ENCODE results near the gene TDRD3. TPM values are rescaled to one million over a fixed set of nuclear protein-coding genes. Genes with fewer than 3 reads are reported as not detected.

TDRD3 gene
- total RNA-seq, 1 donor from 2014 or later, result 3.0 TPM

- intact Hi-C loops (cut with DNase I), result no loop called here
- no peak for TF ChIP-seq CTCF (IDR thresholded peaks at IDR 0.05)
- DNase-seq (ENCODE audit: low spot score in 2 of 2), result no peak
- H3K27ac ChIP-seq, result no peak overlapping the region
- H3K27me3 ChIP-seq, result no peaks in the 10 kb centered on the region
- H3K4me1 ChIP-seq, result no peaks in the 10 kb centered on the region
- H3K36me3 ChIP-seq, result peaks cover 0 to 3% of the 10 kb centered on the region in 2 donors
- H3K4me3 ChIP-seq, result no peak overlapping the region
- H3K9me3 ChIP-seq, result no peaks in the 10 kb centered on the region
Observed at GRCh38 chr13:60519496-60519895, 122.5 kb downstream of the TDRD3 start.

GRCh38 chr13:60520902-60521569, 124.0 kb downstream of the TDRD3 start:
- TF ChIP-seq CTCF (IDR thresholded peaks at IDR 0.05), result no peak
- H3K36me3 ChIP-seq, result peaks cover 0 to 3% of the 10 kb centered on the region in 2 donors
- H3K27me3 ChIP-seq, result no peaks in the 10 kb centered on the region
- no peaks in the 10 kb centered on the region for H3K9me3 ChIP-seq
- intact Hi-C loops (cut with DNase I), result no loop called here
- H3K27ac ChIP-seq, result no peak overlapping the region
- DNase-seq (ENCODE audit: low spot score in 2 of 2), result no peak
- no peak overlapping the region for H3K4me3 ChIP-seq
- H3K4me1 ChIP-seq, result no peaks in the 10 kb centered on the region

DNA sequence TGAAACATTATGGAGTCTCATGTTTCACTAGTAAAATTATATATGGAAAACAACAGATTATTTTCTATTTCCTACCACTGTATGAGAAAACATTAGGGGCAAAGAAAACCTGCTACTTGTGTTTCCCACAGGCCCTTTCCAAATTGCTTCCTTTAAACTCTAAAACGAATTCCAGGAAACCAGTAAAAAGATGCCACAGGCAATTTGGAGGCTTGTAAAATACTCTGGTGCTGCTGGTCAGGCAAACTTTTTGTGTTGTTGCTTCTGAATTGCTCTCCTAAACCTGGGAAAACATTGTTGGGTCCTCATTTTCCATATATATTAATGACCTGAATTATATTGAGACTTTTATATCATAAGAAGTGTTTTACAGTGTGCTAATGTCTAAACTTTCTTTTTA, 141.5 kb downstream of the TDRD3 start:
- TF ChIP-seq CTCF (IDR thresholded peaks at IDR 0.05), result no peak
- no peak for DNase-seq (ENCODE audit: low spot score in 2 of 2)
- H3K27ac ChIP-seq, result no peak overlapping the region
- no peaks in the 10 kb centered on the region for H3K4me1 ChIP-seq
- no peaks in the 10 kb centered on the region for H3K27me3 ChIP-seq
- no peaks in the 10 kb centered on the region for H3K36me3 ChIP-seq
- intact Hi-C loops (cut with DNase I), result no loop called here
- no peaks in the 10 kb centered on the region for H3K9me3 ChIP-seq
- no peak overlapping the region for H3K4me3 ChIP-seq

GRCh38 chr13:60540276-60540675, 143.3 kb downstream of the TDRD3 start:
- no peaks in the 10 kb centered on the region for H3K27me3 ChIP-seq
- no peak for DNase-seq (ENCODE audit: low spot score in 2 of 2)
- no peak overlapping the region for H3K27ac ChIP-seq
- intact Hi-C loops (cut with DNase I), result no loop called here
- H3K4me1 ChIP-seq, result no peaks in the 10 kb centered on the region
- no peak for TF ChIP-seq CTCF (IDR thresholded peaks at IDR 0.05)
- H3K4me3 ChIP-seq, result no peak overlapping the region
- no peaks in the 10 kb centered on the region for H3K36me3 ChIP-seq
- no peaks in the 10 kb centered on the region for H3K9me3 ChIP-seq

DNA sequence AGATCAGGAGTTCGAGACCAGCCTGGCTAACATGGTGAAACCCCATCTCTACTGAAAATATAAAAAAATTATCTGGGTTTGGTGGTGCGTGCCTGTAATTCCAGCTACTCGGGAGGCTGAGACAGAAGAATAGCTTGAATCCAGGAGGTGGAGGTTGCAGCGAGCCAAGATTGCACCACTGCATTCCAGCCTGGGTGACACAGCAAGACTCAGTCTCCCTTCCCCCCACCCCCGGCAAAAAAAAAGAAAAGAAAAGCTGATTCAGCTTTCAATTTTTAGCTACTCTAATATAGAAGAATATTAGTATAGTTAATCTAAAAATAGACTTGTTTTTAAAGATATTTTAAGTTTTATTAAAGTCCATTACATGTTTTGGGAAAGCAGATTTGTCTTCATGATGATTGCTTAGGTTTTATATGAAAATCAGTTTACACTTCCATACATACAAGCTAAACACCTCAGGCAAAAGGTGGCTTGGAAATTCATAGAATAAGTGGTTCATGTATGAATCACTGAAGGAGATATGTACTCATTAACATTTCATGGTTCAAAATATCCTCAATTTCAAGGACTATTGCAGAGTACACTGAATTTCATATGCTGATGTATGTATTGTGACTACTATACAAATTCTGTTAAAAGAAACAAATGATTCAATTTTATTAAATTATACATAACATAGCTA, 165.2 kb downstream of the TDRD3 start:
- H3K4me3 ChIP-seq, result no peak overlapping the region
- no peaks in the 10 kb centered on the region for H3K27me3 ChIP-seq
- H3K36me3 ChIP-seq, result peaks cover 0 to 6% of the 10 kb centered on the region in 2 donors
- intact Hi-C loops (cut with DNase I), result no loop called here
- no peak for TF ChIP-seq CTCF (IDR thresholded peaks at IDR 0.05)
- H3K4me1 ChIP-seq, result no peaks in the 10 kb centered on the region
- no peak overlapping the region for H3K27ac ChIP-seq
- no peak for DNase-seq (ENCODE audit: low spot score in 2 of 2)
- no peaks in the 10 kb centered on the region for H3K9me3 ChIP-seq

All from ascending aorta (tissue), 2 donors.